Fibroblast of lung (primary cell): ENCODE results near the gene HIP1R. TPM values are rescaled to one million over a fixed set of nuclear protein-coding genes. Genes with fewer than 3 reads are reported as not detected.
A peak's percentile ranks its signal among the peaks of the same experiment; 100 is the strongest.

Source experiments
- DNase-seq, 2 donors: peaks; one replicate each; pipeline versions ENCODE4 v3.0.0 to v3.0.0-alpha.2; 2010; ENCODE audit warnings: low read depth in 2 of 2
- H2AFZ ChIP-seq: 2 replicates; pipeline ENCODE4 v1.5.1; 2012; ENCODE audit warnings: low read length, control low read depth, inconsistent platforms
- H3K27ac ChIP-seq: 2 replicates; pipeline ENCODE4 v1.5.1; 2011; ENCODE audit warnings: low read length, control low read depth; ENCODE audit not compliant: insufficient read depth
- H3K27me3 ChIP-seq: 2 replicates; pipeline ENCODE4 v1.5.1; 2011; ENCODE audit warnings: mild to moderate bottlenecking, low read length; ENCODE audit not compliant: control insufficient read depth, insufficient read depth
- H3K36me3 ChIP-seq: 2 replicates; pipeline ENCODE4 v1.5.1; 2011; ENCODE audit warnings: low read length; ENCODE audit not compliant: control insufficient read depth, insufficient read depth
- H3K4me1 ChIP-seq: 2 replicates; pipeline ENCODE4 v1.5.1; 2011; ENCODE audit warnings: low read length; ENCODE audit not compliant: control insufficient read depth, insufficient read depth; ENCODE audit errors: extremely low read depth
- H3K4me2 ChIP-seq: 2 replicates; pipeline ENCODE4 v1.5.1; 2011; ENCODE audit warnings: low read length, control low read depth; ENCODE audit not compliant: insufficient read depth; ENCODE audit errors: extremely low read depth
- H3K4me3 ChIP-seq, 4 experiments: fragments of 200-600 bp in 1 of 4; sonication (generic) in 1 of 4; replicated peaks in 1 of 4; 2 replicates each; pipeline ENCODE4 v1.5.1; 2011 to 2016; ENCODE audit warnings: low read length in 4 of 4, low read depth in 3 of 4, mild to moderate bottlenecking in 3 of 4, control low read depth in 2 of 4, inconsistent platforms in 1 of 4, mixed read lengths in 1 of 4; ENCODE audit not compliant: insufficient read depth in 1 of 4; ENCODE audit errors: control extremely low read depth in 1 of 4
- H3K79me2 ChIP-seq: 2 replicates; pipeline ENCODE4 v1.5.1; 2012; ENCODE audit warnings: mild to moderate bottlenecking, low read length, inconsistent platforms; ENCODE audit not compliant: control insufficient read depth, insufficient read depth
- H3K9ac ChIP-seq: 2 replicates; pipeline ENCODE4 v1.5.1; 2011; ENCODE audit warnings: mild to moderate bottlenecking, low read length, control low read depth; ENCODE audit not compliant: insufficient read depth
- H3K9me3 ChIP-seq: 2 replicates; pipeline ENCODE4 v1.5.1; 2012; ENCODE audit warnings: low read depth, low read length; ENCODE audit not compliant: control insufficient read depth, insufficient read depth
- H4K20me1 ChIP-seq: 2 replicates; pipeline ENCODE4 v1.5.1; 2011; ENCODE audit warnings: low read length; ENCODE audit not compliant: control insufficient read depth, insufficient read depth; ENCODE audit errors: extremely low read depth
- EZH2 ChIP-seq: IDR thresholded peaks from 2 replicates; pipeline ENCODE4 v1.5.1; 2012; ENCODE audit warnings: low read length, control low read depth, mild to moderate bottlenecking; ENCODE audit errors: missing control alignments
- polyA plus RNA-seq, 2 donors: library from polyadenylated mRNA; depleted of rRNA in 1 of 2; stranded (reverse) in 1 of 2; unstranded in 1 of 2; fragments of >200 nt; gene quantifications; 2 replicates each; pipeline ENCODE4 v1.2.1, GENCODE V29; 2011 to 2012; ENCODE audit warnings: missing spikeins in 1 of 2
- total RNA-seq: library from RNA; depleted of rRNA; stranded (reverse); fragments of >200 nt; gene quantifications from 2 replicates; pipeline ENCODE4 v1.2.1, GENCODE V29; 2014
- TF ChIP-seq, protein P1 (sequence below), 2 donors: IDR thresholded peaks in 1 of 2; conservative IDR thresholded peaks in 1 of 2; 1 replicate in 1 of 2; 2 replicates in 1 of 2; pipeline ENCODE4 v1.5.1; 2011 to 2012; ENCODE audit warnings: low read length in 2 of 2, control low read depth in 1 of 2, inconsistent platforms in 1 of 2, low read depth in 1 of 2, mild to moderate bottlenecking in 1 of 2

The HIP1R gene
- total and polyA plus RNA-seq, 2 donors (not counting 1 experiment from before 2014, with no cell fraction given), result 3.4 to 21.3 TPM

DNA sequence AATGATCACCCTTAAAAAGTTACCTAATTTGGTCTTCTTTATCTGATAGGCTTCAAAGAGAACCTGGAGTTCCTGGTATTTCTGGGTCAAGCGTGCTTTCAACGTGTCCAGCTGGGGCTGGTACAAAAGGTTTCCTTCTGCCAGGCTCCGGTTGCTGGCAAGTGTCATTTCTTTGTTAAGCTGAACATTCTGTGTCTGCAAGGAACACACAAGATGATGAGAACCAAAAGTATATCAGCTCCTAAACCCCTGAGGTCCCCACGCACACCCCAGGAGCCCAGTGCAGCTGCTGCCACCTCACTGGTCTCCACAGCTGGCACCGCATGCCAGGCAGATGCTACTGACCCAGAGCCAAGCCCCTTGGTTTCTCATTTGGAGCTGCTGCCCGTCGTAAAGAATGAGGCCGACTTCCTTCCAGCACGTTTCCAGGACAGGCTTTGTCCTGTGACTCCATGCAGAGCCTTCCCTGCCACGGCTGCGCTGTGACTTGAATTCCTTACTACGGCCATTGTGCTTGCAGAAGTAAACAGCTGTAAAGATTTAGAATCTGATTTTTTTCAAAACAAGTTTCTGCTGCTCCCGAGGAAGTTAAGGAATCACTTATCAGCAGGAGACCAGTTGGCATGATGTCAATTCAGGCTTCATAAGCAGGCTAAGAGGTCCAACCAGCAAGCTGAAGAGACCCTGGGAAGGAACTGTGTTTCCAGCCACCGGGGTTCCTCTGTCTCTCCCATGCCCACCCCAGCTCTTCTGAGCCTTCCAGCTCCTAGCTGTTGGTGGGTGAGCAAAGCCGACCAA, 35.8 kb downstream of the HIP1R start:
- peak overlapping the region; percentile 86 for H3K27ac ChIP-seq
- H2AFZ ChIP-seq, result no peak overlapping the region
- H3K79me2 ChIP-seq, result peaks cover 47% of the 10 kb centered on the region
- H3K9ac ChIP-seq, result peak overlapping the region; percentile 55
- H3K9me3 ChIP-seq, result no peaks in the 10 kb centered on the region
- no peak for TF ChIP-seq EZH2
- TF ChIP-seq, protein P1, sequence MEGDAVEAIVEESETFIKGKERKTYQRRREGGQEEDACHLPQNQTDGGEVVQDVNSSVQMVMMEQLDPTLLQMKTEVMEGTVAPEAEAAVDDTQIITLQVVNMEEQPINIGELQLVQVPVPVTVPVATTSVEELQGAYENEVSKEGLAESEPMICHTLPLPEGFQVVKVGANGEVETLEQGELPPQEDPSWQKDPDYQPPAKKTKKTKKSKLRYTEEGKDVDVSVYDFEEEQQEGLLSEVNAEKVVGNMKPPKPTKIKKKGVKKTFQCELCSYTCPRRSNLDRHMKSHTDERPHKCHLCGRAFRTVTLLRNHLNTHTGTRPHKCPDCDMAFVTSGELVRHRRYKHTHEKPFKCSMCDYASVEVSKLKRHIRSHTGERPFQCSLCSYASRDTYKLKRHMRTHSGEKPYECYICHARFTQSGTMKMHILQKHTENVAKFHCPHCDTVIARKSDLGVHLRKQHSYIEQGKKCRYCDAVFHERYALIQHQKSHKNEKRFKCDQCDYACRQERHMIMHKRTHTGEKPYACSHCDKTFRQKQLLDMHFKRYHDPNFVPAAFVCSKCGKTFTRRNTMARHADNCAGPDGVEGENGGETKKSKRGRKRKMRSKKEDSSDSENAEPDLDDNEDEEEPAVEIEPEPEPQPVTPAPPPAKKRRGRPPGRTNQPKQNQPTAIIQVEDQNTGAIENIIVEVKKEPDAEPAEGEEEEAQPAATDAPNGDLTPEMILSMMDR (conservative IDR thresholded peaks at IDR 0.05 in 1 of 2, IDR thresholded peaks at IDR 0.05 in 1 of 2; ENCODE audit: low read depth in 1 of 2, low read length in 2 of 2), result no peak
- peaks cover 16% of the 10 kb centered on the region for H3K4me1 ChIP-seq
- peak overlapping the region; percentile 30 to 50 (median 41) for H3K4me3 ChIP-seq
- H3K27me3 ChIP-seq, result no peaks in the 10 kb centered on the region
- peak overlapping the region; percentile 94 for H3K4me2 ChIP-seq
- peaks cover 23% of the 10 kb centered on the region for H3K36me3 ChIP-seq
- peak; percentile 63 to 67 for DNase-seq
- H4K20me1 ChIP-seq, result no peaks in the 10 kb centered on the region

DNA sequence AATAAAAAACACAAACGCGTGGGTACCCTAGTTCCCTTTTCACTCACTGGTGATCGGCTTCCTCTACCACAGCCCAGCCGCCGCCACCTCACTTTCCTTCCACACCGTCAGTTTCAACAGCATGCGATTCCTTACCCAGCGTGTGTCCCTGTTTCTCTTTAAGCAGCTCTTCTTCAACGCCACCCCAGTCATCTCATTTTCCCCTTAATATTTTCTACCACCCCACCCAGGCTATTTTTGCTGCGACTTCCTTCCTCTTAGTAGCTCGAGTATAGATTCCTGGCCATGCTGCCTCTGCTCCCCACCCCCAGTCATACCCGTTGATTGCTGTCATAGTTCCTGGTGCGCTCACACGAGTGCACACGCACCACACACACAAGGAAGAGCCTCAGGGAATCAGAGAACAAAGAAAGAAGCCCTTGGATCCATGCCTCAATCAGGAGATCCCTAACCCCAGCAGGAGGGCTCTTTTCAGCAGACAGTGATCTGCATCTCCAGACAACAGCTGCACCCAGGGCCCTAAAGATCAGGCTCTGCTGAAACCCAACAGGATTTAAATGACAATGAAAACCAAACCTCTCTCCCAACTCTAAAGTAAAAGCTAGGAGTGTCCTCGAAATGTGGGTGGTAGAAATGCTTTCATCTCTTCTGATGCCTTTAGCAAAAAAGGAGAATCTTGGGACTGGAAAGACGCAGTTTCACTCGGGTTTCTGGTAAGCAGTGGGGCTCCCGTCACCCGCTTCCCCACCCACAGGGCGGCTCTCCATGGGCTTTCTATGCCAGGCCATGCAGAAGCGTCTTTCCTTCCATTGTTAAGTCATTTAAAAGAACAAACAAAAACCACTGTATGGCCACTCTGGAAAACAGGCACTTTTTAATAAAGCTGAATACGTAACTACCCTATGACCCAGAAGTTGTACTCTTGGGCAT, 36.9 kb downstream of the HIP1R start:
- peak overlapping the region; percentile 30 to 50 (median 41) for H3K4me3 ChIP-seq
- H3K36me3 ChIP-seq, result peaks cover 16% of the 10 kb centered on the region
- no peaks in the 10 kb centered on the region for H3K27me3 ChIP-seq
- no peaks in the 10 kb centered on the region for H3K9me3 ChIP-seq
- peak overlapping the region; percentile 86 for H3K27ac ChIP-seq
- TF ChIP-seq, protein P1 (conservative IDR thresholded peaks at IDR 0.05 in 1 of 2, IDR thresholded peaks at IDR 0.05 in 1 of 2; ENCODE audit: low read depth in 1 of 2, low read length in 2 of 2), result no peak
- no peak for TF ChIP-seq EZH2
- peak overlapping the region; percentile 94 for H3K4me2 ChIP-seq
- H3K79me2 ChIP-seq, result peaks cover 55% of the 10 kb centered on the region
- peaks cover 16% of the 10 kb centered on the region for H3K4me1 ChIP-seq
- H3K9ac ChIP-seq, result peak overlapping the region; percentile 55
- peak overlapping the region; percentile 4 for H2AFZ ChIP-seq
- DNase-seq, result peak; percentile 76 to 86
- H4K20me1 ChIP-seq, result no peaks in the 10 kb centered on the region

- Histone ChIP-seq H3K4me3 (no peak overlapping the region), H3K27me3 (no peaks in the 10 kb centered on the region), H3K27ac (peak overlapping the region; percentile 86), H3K9ac (no peak overlapping the region), H3K4me2 (no peak overlapping the region), H3K9me3 (no peaks in the 10 kb centered on the region), H3K36me3 (peaks cover 11% of the 10 kb centered on the region), H2AFZ (no peak overlapping the region), H4K20me1 (no peaks in the 10 kb centered on the region), H3K4me1 (peaks cover 18% of the 10 kb centered on the region), H3K79me2 (peaks cover 63% of the 10 kb centered on the region)
- no peak for DNase-seq
- TF ChIP-seq EZH2, result no peak
- TF ChIP-seq, protein P1 (conservative IDR thresholded peaks at IDR 0.05 in 1 of 2, IDR thresholded peaks at IDR 0.05 in 1 of 2; ENCODE audit: low read depth in 1 of 2, low read length in 2 of 2), result no peak
Observed at GRCh38 chr12:122872815-122873361, 37.6 kb downstream of the HIP1R start.
